22Rv1 (cell line): ENCODE results near the gene SOX2.

Experiments used
- CTCF ChIP-seq: fragments of 450-650 bp; IDR thresholded peaks from 2 replicates; pipeline ENCODE4 v1.5.1; 2017; ENCODE audit warnings: mild to moderate bottlenecking
- ZFX ChIP-seq: fragments of 450-650 bp; IDR thresholded peaks from 2 replicates; pipeline ENCODE4 v1.6.1; 2017; ENCODE audit warnings: antibody characterized with exemption, borderline replicate concordance

GRCh38 chr3:181701096-181701495 lies 10.6 kb upstream of the SOX2 start:
- TF ChIP-seq CTCF (no peak), ZFX (no peak)
